Central memory CD8-positive, alpha-beta T cell (primary cell): ENCODE measurements around the gene PLCG2.

ENCODE experiments used
- ATAC-seq: fragments of 150-1000 bp; cut with Tn5 transposase; replicated peaks from 2 replicates; pipeline ENCODE4 v1.10.0; 2022; ENCODE audit warnings: mild to moderate bottlenecking, moderate FRiP score, moderate number of reproducible peaks; ENCODE audit not compliant: poor library complexity, severe bottlenecking; ENCODE audit errors: extremely low read depth
- DNase-seq, 2 donors: peaks; one replicate each; pipeline ENCODE4 v3.0.0; 2021; ENCODE audit warnings: low spot score in 2 of 2
- H3K27ac Mint-ChIP-seq: one replicate; pipeline ENCODE4 v1.8.0; 2022; ENCODE audit warnings: low read depth, mild to moderate bottlenecking, moderate library complexity, mixed read lengths
- H3K27me3 Mint-ChIP-seq: one replicate; pipeline ENCODE4 v1.8.0; 2022; ENCODE audit warnings: mixed read lengths
- H3K36me3 Mint-ChIP-seq: one replicate; pipeline ENCODE4 v1.8.0; 2022; ENCODE audit warnings: mild to moderate bottlenecking, moderate library complexity, mixed read lengths; ENCODE audit not compliant: insufficient read depth
- H3K4me1 Mint-ChIP-seq: one replicate; pipeline ENCODE4 v1.8.0; 2022; ENCODE audit warnings: mixed read lengths
- H3K4me3 Mint-ChIP-seq: one replicate; pipeline ENCODE4 v1.8.0; 2022; ENCODE audit warnings: mild to moderate bottlenecking, moderate library complexity, mixed read lengths
- H3K9me3 Mint-ChIP-seq: one replicate; pipeline ENCODE4 v1.8.0; 2022; ENCODE audit warnings: mixed read lengths

Gene PLCG2

GRCh38 chr16:81908466-81909262 lies 129.6 kb downstream of the PLCG2 start:
- H3K27me3 Mint-ChIP-seq: no peaks in the 10 kb centered on the region
- peaks cover 15% of the 10 kb centered on the region for H3K36me3 Mint-ChIP-seq
- no peak overlapping the region for H3K4me3 Mint-ChIP-seq
- ATAC-seq (no peak), DNase-seq (no peak)
- no peaks in the 10 kb centered on the region for H3K9me3 Mint-ChIP-seq
- no peak overlapping the region for H3K27ac Mint-ChIP-seq
- H3K4me1 Mint-ChIP-seq: no peaks in the 10 kb centered on the region

DNA sequence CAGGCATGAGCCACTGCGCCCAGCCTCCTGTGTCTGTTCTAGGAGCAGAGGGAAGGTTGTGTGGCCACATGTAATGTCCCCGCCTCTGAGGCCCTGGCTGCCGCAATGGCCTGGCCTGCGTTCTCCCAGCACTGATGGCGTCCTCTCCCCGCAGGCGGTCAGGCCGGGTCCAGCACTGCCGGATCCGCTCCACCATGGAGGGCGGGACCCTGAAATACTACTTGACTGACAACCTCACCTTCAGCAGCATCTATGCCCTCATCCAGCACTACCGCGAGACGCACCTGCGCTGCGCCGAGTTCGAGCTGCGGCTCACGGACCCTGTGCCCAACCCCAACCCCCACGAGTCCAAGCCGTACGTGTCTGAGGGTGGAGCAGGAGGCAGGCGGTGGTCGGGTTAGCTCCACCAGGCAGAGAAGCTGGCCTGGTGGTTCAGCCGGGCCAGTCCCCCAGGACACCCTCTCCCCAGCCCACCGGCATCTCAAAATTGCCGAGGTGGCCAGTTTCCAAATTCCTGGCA lies 131.3 kb downstream of the PLCG2 start:
- Mint-ChIP-seq H3K27ac (no peak overlapping the region), H3K9me3 (no peaks in the 10 kb centered on the region), H3K4me3 (no peak overlapping the region), H3K36me3 (peaks cover 15% of the 10 kb centered on the region), H3K27me3 (no peaks in the 10 kb centered on the region), H3K4me1 (no peaks in the 10 kb centered on the region)
- DNase-seq (no peak), ATAC-seq (no peak)

- H3K9me3 Mint-ChIP-seq: no peaks in the 10 kb centered on the region
- no peak for DNase-seq
- H3K36me3 Mint-ChIP-seq: peaks cover 15% of the 10 kb centered on the region
- no peak overlapping the region for H3K4me3 Mint-ChIP-seq
- no peaks in the 10 kb centered on the region for H3K27me3 Mint-ChIP-seq
- ATAC-seq: no peak
- H3K27ac Mint-ChIP-seq: no peak overlapping the region
- H3K4me1 Mint-ChIP-seq: no peaks in the 10 kb centered on the region
Observed at GRCh38 chr16:81912395-81912794, 133.3 kb downstream of the PLCG2 start.

DNA sequence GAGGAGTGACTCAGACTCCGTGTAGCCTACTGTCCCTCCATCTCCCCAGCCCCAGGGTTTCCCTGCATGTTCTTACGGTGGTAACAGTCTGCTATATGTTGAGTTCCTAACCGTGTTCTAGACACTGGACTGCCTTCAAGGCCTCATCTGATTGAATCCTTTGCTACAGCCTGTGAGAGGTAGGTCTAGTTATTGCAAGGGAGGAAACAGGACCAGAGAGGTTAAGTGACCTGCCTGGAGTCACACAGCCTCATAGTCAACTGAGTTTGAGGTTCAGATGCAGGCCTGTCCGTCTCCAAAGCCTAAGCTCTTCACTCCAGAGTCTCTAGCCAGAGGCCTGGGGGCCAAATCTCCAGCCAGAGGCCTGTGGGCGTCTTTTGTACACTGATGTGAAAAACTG lies 134.1 kb downstream of the PLCG2 start:
- Mint-ChIP-seq H3K27ac (no peak overlapping the region), H3K27me3 (no peaks in the 10 kb centered on the region), H3K36me3 (peaks cover 12% of the 10 kb centered on the region), H3K4me1 (no peaks in the 10 kb centered on the region), H3K4me3 (no peak overlapping the region), H3K9me3 (no peaks in the 10 kb centered on the region)
- ATAC-seq: no peak
- DNase-seq: no peak

- H3K36me3 Mint-ChIP-seq: peaks cover 27% of the 10 kb centered on the region
- no peaks in the 10 kb centered on the region for H3K4me1 Mint-ChIP-seq
- DNase-seq (no peak), ATAC-seq (no peak)
- no peak overlapping the region for H3K4me3 Mint-ChIP-seq
- H3K27ac Mint-ChIP-seq: no peak overlapping the region
- H3K27me3 Mint-ChIP-seq: no peaks in the 10 kb centered on the region
- H3K9me3 Mint-ChIP-seq: no peaks in the 10 kb centered on the region
Observed at GRCh38 chr16:81917375-81917774, 138.3 kb downstream of the PLCG2 start.

GRCh38 chr16:81918927-81919326 lies 139.8 kb downstream of the PLCG2 start:
- Mint-ChIP-seq H3K9me3 (no peaks in the 10 kb centered on the region), H3K4me3 (no peak overlapping the region), H3K36me3 (peaks cover 30% of the 10 kb centered on the region), H3K27me3 (no peaks in the 10 kb centered on the region), H3K4me1 (no peaks in the 10 kb centered on the region), H3K27ac (no peak overlapping the region)
- DNase-seq: no peak
- ATAC-seq: no peak

- ATAC-seq: no peak
- Mint-ChIP-seq H3K27me3 (no peaks in the 10 kb centered on the region), H3K9me3 (no peaks in the 10 kb centered on the region), H3K4me3 (no peak overlapping the region), H3K27ac (no peak overlapping the region), H3K4me1 (no peaks in the 10 kb centered on the region), H3K36me3 (peaks cover 32% of the 10 kb centered on the region)
- DNase-seq: no peak
Observed at GRCh38 chr16:81920498-81920897, 141.4 kb downstream of the PLCG2 start.

- Mint-ChIP-seq H3K4me3 (no peak overlapping the region), H3K27ac (no peak overlapping the region), H3K9me3 (no peaks in the 10 kb centered on the region), H3K27me3 (no peaks in the 10 kb centered on the region), H3K36me3 (peaks cover 37% of the 10 kb centered on the region), H3K4me1 (no peaks in the 10 kb centered on the region)
- no peak for DNase-seq
- ATAC-seq: no peak
Observed at GRCh38 chr16:81921085-81921814, 142.2 kb downstream of the PLCG2 start.

DNA sequence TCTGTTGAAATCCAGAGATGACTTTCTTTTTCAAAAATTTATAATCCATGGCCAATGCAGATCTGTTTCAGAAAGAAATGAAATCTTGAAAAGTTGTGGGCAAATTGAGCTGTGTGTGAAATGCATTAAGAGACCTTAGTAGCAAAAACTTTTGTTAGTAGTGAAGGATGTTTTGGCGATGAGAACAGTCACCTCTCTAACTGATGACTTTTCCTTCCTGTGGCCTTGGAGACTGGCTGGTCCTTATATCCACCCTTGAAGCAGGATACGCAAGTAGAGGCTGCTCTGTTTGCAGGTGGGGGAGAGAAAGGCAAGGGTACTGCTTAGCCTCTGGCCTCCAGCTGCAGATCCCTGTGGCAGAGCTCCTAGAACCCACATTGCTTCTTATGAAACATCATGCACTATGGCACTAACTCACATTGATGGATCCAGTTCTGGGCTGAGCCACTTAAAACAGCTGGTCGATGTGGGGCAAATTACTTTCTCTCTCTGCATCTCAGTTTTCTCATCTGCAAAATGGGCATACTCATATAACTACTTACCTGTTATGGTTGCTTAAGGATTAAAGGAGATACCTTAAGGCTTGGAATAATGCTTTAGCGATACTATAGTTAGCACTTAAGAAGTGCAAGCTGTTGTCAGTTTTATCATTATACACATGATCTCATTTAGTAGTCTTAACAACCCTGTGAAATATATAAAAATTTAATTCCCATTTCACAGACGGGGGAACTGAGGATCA lies 142.9 kb downstream of the PLCG2 start:
- Mint-ChIP-seq H3K9me3 (no peaks in the 10 kb centered on the region), H3K4me3 (no peak overlapping the region), H3K4me1 (no peaks in the 10 kb centered on the region), H3K36me3 (peaks cover 36% of the 10 kb centered on the region), H3K27me3 (no peaks in the 10 kb centered on the region), H3K27ac (no peak overlapping the region)
- no peak for ATAC-seq
- no peak for DNase-seq

DNA sequence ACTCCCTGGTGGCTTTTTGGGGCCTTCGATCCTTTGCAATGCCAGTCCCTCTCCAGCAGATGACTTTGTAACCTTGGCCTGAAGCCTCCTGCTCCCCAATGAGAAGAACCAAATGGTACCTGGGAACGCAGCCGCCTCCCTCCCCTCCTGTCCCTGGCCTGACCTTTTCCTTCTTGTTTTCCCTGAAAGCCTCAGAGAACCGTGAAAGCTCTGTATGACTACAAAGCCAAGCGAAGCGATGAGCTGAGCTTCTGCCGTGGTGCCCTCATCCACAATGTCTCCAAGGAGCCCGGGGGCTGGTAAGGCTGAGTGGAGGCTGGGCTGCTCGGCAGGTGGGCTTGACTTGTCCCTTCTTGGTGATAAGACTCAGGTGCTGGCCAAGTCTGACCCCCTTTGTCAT lies 144.2 kb downstream of the PLCG2 start:
- Mint-ChIP-seq H3K27ac (no peak overlapping the region), H3K4me1 (no peaks in the 10 kb centered on the region), H3K27me3 (no peaks in the 10 kb centered on the region), H3K36me3 (peaks cover 40% of the 10 kb centered on the region), H3K4me3 (no peak overlapping the region), H3K9me3 (no peaks in the 10 kb centered on the region)
- DNase-seq (no peak), ATAC-seq (no peak)

DNA sequence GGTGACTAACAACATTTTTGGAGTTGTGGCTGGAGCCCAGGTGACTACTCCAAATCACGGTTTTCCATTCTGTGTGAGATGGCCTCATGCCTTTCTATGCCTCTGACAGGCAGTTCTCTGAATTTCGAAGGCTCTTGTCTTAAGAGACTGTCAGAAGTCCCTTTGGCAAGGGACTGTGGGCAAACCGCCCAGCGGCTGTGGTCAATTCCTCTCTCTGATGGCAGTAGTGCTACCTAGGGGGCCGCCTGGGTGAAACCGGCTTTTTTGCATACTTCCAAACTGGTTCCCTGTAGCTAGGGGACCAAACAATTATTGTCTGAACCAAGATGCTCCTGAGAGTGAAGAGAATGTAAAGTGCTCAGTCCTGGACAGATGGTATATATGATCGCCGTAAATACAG lies 145.9 kb downstream of the PLCG2 start:
- ATAC-seq (no peak), DNase-seq (no peak)
- H3K9me3 Mint-ChIP-seq: no peaks in the 10 kb centered on the region
- H3K27ac Mint-ChIP-seq: no peak overlapping the region
- H3K4me1 Mint-ChIP-seq: no peaks in the 10 kb centered on the region
- H3K4me3 Mint-ChIP-seq: no peak overlapping the region
- H3K27me3 Mint-ChIP-seq: no peaks in the 10 kb centered on the region
- peaks cover 39% of the 10 kb centered on the region for H3K36me3 Mint-ChIP-seq

DNA sequence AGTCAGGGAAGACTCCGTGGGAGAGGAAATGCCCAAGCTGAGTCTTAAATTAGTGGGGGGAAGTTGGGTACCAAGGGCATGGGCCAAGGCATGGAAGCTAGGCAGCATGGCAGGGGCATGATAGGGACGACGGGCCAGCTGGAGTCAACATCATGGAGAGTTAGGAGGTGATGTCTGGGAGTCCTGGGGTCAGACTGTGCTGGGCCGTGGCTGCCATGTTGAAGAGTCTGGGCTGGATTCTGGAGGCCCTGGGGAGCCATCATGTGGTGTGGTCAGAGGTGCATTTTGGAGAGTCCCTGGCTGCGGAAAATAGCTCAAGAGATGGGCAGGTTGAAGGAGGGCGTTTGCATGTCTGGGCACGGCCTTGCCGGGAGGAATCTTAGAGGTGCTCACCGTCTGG lies 146.9 kb downstream of the PLCG2 start:
- H3K27me3 Mint-ChIP-seq: no peaks in the 10 kb centered on the region
- no peaks in the 10 kb centered on the region for H3K9me3 Mint-ChIP-seq
- H3K4me3 Mint-ChIP-seq: no peak overlapping the region
- H3K4me1 Mint-ChIP-seq: no peaks in the 10 kb centered on the region
- H3K27ac Mint-ChIP-seq: no peak overlapping the region
- no peak for DNase-seq
- no peak for ATAC-seq
- peaks cover 32% of the 10 kb centered on the region for H3K36me3 Mint-ChIP-seq
